Measurements from ENCODE around the gene RFX4. TPM values are rescaled to one million over a fixed set of nuclear protein-coding genes. Genes with fewer than 3 reads are reported as not detected.

RFX4 gene
- total and polyA plus RNA-seq, 10 of the 15 experiments (the other 5 are each of a cell fraction or from before 2014, with no cell fraction given): 0.02 to 0.23 TPM; not detected in 8

DNA sequence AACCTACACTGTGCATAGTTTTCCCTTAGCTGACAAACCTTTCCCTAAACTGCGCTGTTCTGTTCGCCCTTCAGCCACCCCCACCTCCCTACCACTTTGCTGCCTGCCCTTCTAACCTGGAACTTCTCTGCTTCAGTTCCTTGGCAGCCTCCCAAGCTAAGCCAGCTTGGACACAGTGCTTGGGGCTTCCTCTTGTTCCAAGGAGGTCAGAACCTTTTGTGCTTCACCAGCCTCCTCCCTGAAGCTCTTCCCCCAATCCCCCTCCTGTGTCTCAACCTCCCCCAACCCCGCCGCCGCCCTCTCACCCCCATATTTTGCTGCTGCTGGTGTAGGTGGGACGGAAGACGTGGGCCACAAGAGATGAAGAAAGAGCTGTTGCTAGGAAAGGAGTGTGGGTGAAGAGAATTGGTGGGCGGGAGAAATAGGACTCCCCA, 183.6 kb downstream of the RFX4 start:
- Histone ChIP-seq H3K4me1 (ENCODE audit: control insufficient read depth, insufficient read depth, low read length) (peaks cover 15% of the 10 kb centered on the region; the same call in 1 of the 2 replicates), H3K36me3 (ENCODE audit: control insufficient read depth in 2 of 2, insufficient read depth in 2 of 2, low read length in 1 of 2) (no peaks in the 10 kb centered on the region), H3K4me2 (ENCODE audit: control insufficient read depth, insufficient read depth) (no peak overlapping the region), H3K4me3 (no peak overlapping the region), H3K79me2 (ENCODE audit: control insufficient read depth, insufficient read depth, low read length) (no peaks in the 10 kb centered on the region), H3K27ac (ENCODE audit: control insufficient read depth, insufficient read depth) (no peak overlapping the region), H2AFZ (ENCODE audit: control insufficient read depth, low read depth, low read length) (no peak overlapping the region), H3K9ac (ENCODE audit: control insufficient read depth, insufficient read depth, low read length) (no peak overlapping the region), H3K27me3 (replicated peaks in 1 of 2; ENCODE audit: control insufficient read depth in 2 of 2, insufficient read depth in 2 of 2, low read length in 1 of 2) (no peaks in the 10 kb centered on the region), H4K20me1 (ENCODE audit: control insufficient read depth, insufficient read depth) (no peaks in the 10 kb centered on the region), H3K9me3 (replicated peaks; ENCODE audit: control insufficient read depth, insufficient read depth, low read length) (no peaks in the 10 kb centered on the region)
- ATAC-seq: no peak
- in situ Hi-C loops (cut with MboI): no loop called here
- WGBS (ENCODE audit: insufficient coverage, insufficient replicate concordance, low lambda C conversion rate, missing lambda C conversion rate): 69% methylated on average over 8 of the region's 8 CpGs
- ChIA-PET CTCF (interaction anchor here (0.7 to 1.2 kb wide), 2 partner anchors 29 to 44 kb away, joined by 3 read pairs; no protein-coding TSS in a partner anchor), RAD21 (ENCODE audit: unreplicated experiment) (interaction anchor here (1.5 kb wide), 1 partner anchor 17 kb away, joined by 3 read pairs; no protein-coding TSS in a partner anchor), SMC1A (ENCODE audit: uncharacterized antibody, unreplicated experiment) (interaction anchor here (0.7 to 1.3 kb wide), 3 partner anchors 8 to 76 kb away, joined by 3 read pairs; no protein-coding TSS in a partner anchor), POLR2A (no interaction called here)
- BruUV-seq (replicated peaks): no TSS peak
- no peak for FAIRE-seq
- no peak for DNase-seq (ENCODE audit: low read depth, low spot score)
- intact Hi-C loops (cut with micrococcal nuclease; ENCODE audit: unreplicated experiment): no loop called here
- no peak for TF ChIP-seq MTA2 (IDR thresholded peaks at IDR 0.05; ENCODE audit: low read depth)
- TF ChIP-seq, protein P1, sequence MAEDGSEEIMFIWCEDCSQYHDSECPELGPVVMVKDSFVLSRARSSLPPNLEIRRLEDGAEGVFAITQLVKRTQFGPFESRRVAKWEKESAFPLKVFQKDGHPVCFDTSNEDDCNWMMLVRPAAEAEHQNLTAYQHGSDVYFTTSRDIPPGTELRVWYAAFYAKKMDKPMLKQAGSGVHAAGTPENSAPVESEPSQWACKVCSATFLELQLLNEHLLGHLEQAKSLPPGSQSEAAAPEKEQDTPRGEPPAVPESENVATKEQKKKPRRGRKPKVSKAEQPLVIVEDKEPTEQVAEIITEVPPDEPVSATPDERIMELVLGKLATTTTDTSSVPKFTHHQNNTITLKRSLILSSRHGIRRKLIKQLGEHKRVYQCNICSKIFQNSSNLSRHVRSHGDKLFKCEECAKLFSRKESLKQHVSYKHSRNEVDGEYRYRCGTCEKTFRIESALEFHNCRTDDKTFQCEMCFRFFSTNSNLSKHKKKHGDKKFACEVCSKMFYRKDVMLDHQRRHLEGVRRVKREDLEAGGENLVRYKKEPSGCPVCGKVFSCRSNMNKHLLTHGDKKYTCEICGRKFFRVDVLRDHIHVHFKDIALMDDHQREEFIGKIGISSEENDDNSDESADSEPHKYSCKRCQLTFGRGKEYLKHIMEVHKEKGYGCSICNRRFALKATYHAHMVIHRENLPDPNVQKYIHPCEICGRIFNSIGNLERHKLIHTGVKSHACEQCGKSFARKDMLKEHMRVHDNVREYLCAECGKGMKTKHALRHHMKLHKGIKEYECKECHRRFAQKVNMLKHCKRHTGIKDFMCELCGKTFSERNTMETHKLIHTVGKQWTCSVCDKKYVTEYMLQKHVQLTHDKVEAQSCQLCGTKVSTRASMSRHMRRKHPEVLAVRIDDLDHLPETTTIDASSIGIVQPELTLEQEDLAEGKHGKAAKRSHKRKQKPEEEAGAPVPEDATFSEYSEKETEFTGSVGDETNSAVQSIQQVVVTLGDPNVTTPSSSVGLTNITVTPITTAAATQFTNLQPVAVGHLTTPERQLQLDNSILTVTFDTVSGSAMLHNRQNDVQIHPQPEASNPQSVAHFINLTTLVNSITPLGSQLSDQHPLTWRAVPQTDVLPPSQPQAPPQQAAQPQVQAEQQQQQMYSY (CRISPR knock-in tag; IDR thresholded peaks at IDR 0.05): no peak
- TF ChIP-seq ASH2L (IDR thresholded peaks at IDR 0.05; ENCODE audit: borderline replicate concordance, low read depth): no peak
- TF ChIP-seq HDGF (IDR thresholded peaks at IDR 0.05): no peak
- no peak for TF ChIP-seq TAF1 (IDR thresholded peaks at IDR 0.05; ENCODE audit: borderline replicate concordance, low read depth, low read length)
- TF ChIP-seq, protein P2, sequence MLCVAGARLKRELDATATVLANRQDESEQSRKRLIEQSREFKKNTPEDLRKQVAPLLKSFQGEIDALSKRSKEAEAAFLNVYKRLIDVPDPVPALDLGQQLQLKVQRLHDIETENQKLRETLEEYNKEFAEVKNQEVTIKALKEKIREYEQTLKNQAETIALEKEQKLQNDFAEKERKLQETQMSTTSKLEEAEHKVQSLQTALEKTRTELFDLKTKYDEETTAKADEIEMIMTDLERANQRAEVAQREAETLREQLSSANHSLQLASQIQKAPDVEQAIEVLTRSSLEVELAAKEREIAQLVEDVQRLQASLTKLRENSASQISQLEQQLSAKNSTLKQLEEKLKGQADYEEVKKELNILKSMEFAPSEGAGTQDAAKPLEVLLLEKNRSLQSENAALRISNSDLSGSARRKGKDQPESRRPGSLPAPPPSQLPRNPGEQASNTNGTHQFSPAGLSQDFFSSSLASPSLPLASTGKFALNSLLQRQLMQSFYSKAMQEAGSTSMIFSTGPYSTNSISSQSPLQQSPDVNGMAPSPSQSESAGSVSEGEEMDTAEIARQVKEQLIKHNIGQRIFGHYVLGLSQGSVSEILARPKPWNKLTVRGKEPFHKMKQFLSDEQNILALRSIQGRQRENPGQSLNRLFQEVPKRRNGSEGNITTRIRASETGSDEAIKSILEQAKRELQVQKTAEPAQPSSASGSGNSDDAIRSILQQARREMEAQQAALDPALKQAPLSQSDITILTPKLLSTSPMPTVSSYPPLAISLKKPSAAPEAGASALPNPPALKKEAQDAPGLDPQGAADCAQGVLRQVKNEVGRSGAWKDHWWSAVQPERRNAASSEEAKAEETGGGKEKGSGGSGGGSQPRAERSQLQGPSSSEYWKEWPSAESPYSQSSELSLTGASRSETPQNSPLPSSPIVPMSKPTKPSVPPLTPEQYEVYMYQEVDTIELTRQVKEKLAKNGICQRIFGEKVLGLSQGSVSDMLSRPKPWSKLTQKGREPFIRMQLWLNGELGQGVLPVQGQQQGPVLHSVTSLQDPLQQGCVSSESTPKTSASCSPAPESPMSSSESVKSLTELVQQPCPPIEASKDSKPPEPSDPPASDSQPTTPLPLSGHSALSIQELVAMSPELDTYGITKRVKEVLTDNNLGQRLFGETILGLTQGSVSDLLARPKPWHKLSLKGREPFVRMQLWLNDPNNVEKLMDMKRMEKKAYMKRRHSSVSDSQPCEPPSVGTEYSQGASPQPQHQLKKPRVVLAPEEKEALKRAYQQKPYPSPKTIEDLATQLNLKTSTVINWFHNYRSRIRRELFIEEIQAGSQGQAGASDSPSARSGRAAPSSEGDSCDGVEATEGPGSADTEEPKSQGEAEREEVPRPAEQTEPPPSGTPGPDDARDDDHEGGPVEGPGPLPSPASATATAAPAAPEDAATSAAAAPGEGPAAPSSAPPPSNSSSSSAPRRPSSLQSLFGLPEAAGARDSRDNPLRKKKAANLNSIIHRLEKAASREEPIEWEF (IDR thresholded peaks at IDR 0.05; ENCODE audit: insufficient replicate concordance, low read depth, low read length): no peak
- TF ChIP-seq RAD21 (IDR thresholded peaks at IDR 0.05; ENCODE audit: insufficient read depth, low read depth, low read length): no peak

Data from GM12878 (cell line).